ENCODE measurements around the gene PXDC1.

Gene PXDC1

GRCh38 chr6:3727593-3728108 is 23.9 kb downstream of the PXDC1 start:
- no peak overlapping the region for H3K27ac ChIP-seq
- TF ChIP-seq CTCF (IDR thresholded peaks at IDR 0.05) = no peak
- no peak for TF ChIP-seq ZFX (IDR thresholded peaks at IDR 0.05; ENCODE audit: borderline replicate concordance)

DNA sequence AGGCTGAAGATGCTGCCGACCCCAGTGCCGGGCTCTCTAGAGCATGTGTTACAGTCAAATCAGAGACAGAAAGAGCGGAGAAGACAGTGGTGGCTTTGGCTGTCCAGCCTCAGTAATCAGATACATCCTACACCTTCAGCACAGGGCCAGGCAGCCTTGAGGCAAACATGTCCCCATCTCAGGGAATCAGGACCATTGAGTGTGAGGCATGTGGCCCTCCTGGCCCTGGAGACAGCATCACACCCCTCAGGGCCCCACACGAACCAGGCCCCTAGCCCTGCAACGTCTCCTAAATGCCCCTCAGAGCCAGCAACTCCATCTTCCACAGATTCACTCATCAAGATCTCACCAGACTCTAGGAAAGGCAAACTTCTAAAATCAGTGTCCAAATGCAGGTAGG is 24.5 kb downstream of the PXDC1 start:
- no peak overlapping the region for H3K27ac ChIP-seq
- TF ChIP-seq CTCF (IDR thresholded peaks at IDR 0.05) = no peak
- no peak for TF ChIP-seq ZFX (IDR thresholded peaks at IDR 0.05; ENCODE audit: borderline replicate concordance)

GRCh38 chr6:3726421-3726820 is 25.1 kb downstream of the PXDC1 start:
- H3K27ac ChIP-seq = no peak overlapping the region
- TF ChIP-seq CTCF (IDR thresholded peaks at IDR 0.05) (no peak), ZFX (IDR thresholded peaks at IDR 0.05; ENCODE audit: borderline replicate concordance) (no peak)

GRCh38 chr6:3725145-3726047 is 26.1 kb downstream of the PXDC1 start:
- TF ChIP-seq CTCF (IDR thresholded peaks at IDR 0.05) = no peak
- TF ChIP-seq ZFX (IDR thresholded peaks at IDR 0.05; ENCODE audit: borderline replicate concordance) = no peak
- no peak overlapping the region for H3K27ac ChIP-seq

- TF ChIP-seq ZFX (IDR thresholded peaks at IDR 0.05; ENCODE audit: borderline replicate concordance) (no peak), CTCF (IDR thresholded peaks at IDR 0.05) (no peak)
- no peak overlapping the region for H3K27ac ChIP-seq
Observed at GRCh38 chr6:3724451-3725144, 26.9 kb downstream of the PXDC1 start.

DNA sequence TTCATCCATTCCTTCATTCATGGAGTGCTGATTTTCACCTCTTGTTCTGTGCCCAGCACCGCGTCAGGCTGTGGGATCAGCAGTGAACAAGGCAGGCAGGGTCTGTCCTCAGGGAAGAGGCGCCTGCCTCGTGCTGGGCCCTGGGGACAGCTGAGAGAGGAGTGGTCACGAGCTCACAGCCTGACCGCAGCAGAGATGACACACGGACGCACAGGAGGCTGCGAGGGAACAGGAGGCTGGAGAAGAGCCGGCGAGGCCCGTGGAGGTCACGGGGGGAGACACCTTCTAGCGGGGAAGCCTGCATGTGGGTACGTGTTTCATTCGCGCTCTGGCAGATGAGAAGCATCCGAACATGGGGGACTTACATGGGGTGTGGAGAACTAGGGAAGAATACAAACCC is 27.5 kb downstream of the PXDC1 start:
- no peak overlapping the region for H3K27ac ChIP-seq
- TF ChIP-seq ZFX (IDR thresholded peaks at IDR 0.05; ENCODE audit: borderline replicate concordance) = no peak
- TF ChIP-seq CTCF (IDR thresholded peaks at IDR 0.05) = no peak

- no peak overlapping the region for H3K27ac ChIP-seq
- no peak for TF ChIP-seq CTCF (IDR thresholded peaks at IDR 0.05)
- no peak for TF ChIP-seq ZFX (IDR thresholded peaks at IDR 0.05; ENCODE audit: borderline replicate concordance)
Observed at GRCh38 chr6:3723251-3723650, 28.3 kb downstream of the PXDC1 start.
